Loucy (cell line): ENCODE measurements around the gene SMIM38.
"Not testable (repeated sequence)": the region's sequence is repeated elsewhere in the genome, so short reads cannot be mapped to it uniquely, and the experiment has no call there.

Experiments
- H2AFZ ChIP-seq: fragments of 200-600 bp; sonication (generic); 2 replicates; pipeline ENCODE4 v1.6.0; 2016; ENCODE audit warnings: antibody characterized with exemption, mild to moderate bottlenecking, low read length, moderate library complexity
- H3F3A ChIP-seq: fragments of 200-600 bp; 2 replicates; pipeline ENCODE4 v1.6.0; 2016; ENCODE audit warnings: antibody characterized with exemption, low read depth, mild to moderate bottlenecking
- H3K27me3 ChIP-seq: fragments of 200-600 bp; sonication (generic); 2 replicates; pipeline ENCODE4 v1.6.1; 2014; ENCODE audit warnings: low read length, mild to moderate bottlenecking; ENCODE audit not compliant: insufficient read depth, poor library complexity, severe bottlenecking
- H3K36me3 ChIP-seq: fragments of 200-600 bp; sonication (generic); 2 replicates; pipeline ENCODE4 v1.6.1; 2016; ENCODE audit warnings: low read length; ENCODE audit not compliant: insufficient read depth
- H3K4me1 ChIP-seq: fragments of 200-600 bp; sonication (generic); 2 replicates; pipeline ENCODE4 v1.5.1; 2014; ENCODE audit warnings: low read length, mild to moderate bottlenecking; ENCODE audit not compliant: insufficient read depth, poor library complexity, severe bottlenecking
- H3K4me2 ChIP-seq: fragments of 200-600 bp; sonication (generic); 2 replicates; pipeline ENCODE4 v1.6.0; 2014; ENCODE audit warnings: antibody characterized with exemption, low read length, low read depth, mild to moderate bottlenecking; ENCODE audit not compliant: poor library complexity, severe bottlenecking
- H3K4me3 ChIP-seq: fragments of 200-600 bp; sonication (generic); 2 replicates; pipeline ENCODE4 v1.5.1; 2014; ENCODE audit warnings: low read length, mild to moderate bottlenecking, mixed read lengths; ENCODE audit not compliant: poor library complexity, severe bottlenecking
- H3K79me2 ChIP-seq: fragments of 200-600 bp; sonication (generic); 2 replicates; pipeline ENCODE4 v1.6.1; 2014; ENCODE audit warnings: low read length; ENCODE audit not compliant: insufficient read depth
- H3K9ac ChIP-seq: fragments of 200-600 bp; sonication (generic); 2 replicates; pipeline ENCODE4 v1.6.0; 2014; ENCODE audit warnings: mild to moderate bottlenecking, low read depth, low read length, moderate library complexity; ENCODE audit not compliant: poor library complexity, severe bottlenecking
- H3K9me2 ChIP-seq: fragments of 200-600 bp; sonication (generic); replicated peaks from 2 replicates; pipeline ENCODE4 v1.6.1; 2016; ENCODE audit warnings: low read depth, low read length, mixed read lengths
- H3K9me3 ChIP-seq: fragments of 200-600 bp; sonication (generic); 2 replicates; pipeline ENCODE4 v1.6.1; 2014; ENCODE audit warnings: mild to moderate bottlenecking, antibody characterized with exemption, low read length, low read depth; ENCODE audit not compliant: insufficient read depth
- H4K20me1 ChIP-seq: fragments of 200-600 bp; sonication (generic); 2 replicates; pipeline ENCODE4 v1.6.0; 2014; ENCODE audit warnings: antibody characterized with exemption, low read length, mild to moderate bottlenecking; ENCODE audit not compliant: insufficient read depth, poor library complexity, severe bottlenecking
- EZH2phosphoT487 ChIP-seq: fragments of 200-600 bp; IDR thresholded peaks from 2 replicates; pipeline ENCODE4 v1.6.1; 2018; ENCODE audit warnings: antibody characterized with exemption, mild to moderate bottlenecking, moderate library complexity, borderline replicate concordance
- TF ChIP-seq, protein P1 (sequence below): fragments of 200-600 bp; sonication (generic); conservative IDR thresholded peaks from 2 replicates; pipeline ENCODE4 v1.5.1; 2014; ENCODE audit warnings: mild to moderate bottlenecking, antibody characterized with exemption, low read length

Gene SMIM38

GRCh38 chr11:69148377-69148762 lies 7.4 kb upstream of the SMIM38 start:
- no peaks in the 10 kb centered on the region for H3K27me3 ChIP-seq

DNA sequence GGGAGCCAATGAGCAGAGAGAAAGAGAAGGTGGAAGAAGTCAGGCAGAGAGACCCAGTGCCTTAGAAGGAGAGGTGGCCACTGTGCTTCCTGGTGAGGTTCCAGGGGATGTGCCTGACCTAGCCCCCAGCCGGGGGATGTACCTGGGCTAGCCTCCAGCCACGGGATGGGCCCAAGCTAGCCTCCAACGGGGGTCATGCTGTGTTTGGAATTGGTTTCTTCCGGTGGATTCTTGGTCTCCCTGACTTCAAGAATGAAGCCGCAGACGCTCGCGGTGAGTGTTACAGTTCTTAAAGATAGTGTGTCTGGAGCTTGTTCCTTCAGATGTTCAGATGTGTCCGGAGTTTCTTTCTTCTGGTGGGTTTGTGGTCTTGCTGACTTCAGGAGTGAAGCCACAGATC lies 6.9 kb upstream of the SMIM38 start:
- H2AFZ ChIP-seq = no peak overlapping the region

More at GRCh38 chr11:69148377-69148762, 7.4 kb upstream of the SMIM38 start:
- H3K9me3 ChIP-seq = peaks cover 4% of the 10 kb centered on the region; the same call in 1 of the 2 replicates
- no peaks in the 10 kb centered on the region for H4K20me1 ChIP-seq
- H3K9ac ChIP-seq = no peak overlapping the region
- H2AFZ ChIP-seq = no peak overlapping the region
- H3K4me1 ChIP-seq = no peaks in the 10 kb centered on the region
- H3K4me2 ChIP-seq = no peak overlapping the region
- no peak for TF ChIP-seq EZH2phosphoT487
- TF ChIP-seq, protein P1, sequence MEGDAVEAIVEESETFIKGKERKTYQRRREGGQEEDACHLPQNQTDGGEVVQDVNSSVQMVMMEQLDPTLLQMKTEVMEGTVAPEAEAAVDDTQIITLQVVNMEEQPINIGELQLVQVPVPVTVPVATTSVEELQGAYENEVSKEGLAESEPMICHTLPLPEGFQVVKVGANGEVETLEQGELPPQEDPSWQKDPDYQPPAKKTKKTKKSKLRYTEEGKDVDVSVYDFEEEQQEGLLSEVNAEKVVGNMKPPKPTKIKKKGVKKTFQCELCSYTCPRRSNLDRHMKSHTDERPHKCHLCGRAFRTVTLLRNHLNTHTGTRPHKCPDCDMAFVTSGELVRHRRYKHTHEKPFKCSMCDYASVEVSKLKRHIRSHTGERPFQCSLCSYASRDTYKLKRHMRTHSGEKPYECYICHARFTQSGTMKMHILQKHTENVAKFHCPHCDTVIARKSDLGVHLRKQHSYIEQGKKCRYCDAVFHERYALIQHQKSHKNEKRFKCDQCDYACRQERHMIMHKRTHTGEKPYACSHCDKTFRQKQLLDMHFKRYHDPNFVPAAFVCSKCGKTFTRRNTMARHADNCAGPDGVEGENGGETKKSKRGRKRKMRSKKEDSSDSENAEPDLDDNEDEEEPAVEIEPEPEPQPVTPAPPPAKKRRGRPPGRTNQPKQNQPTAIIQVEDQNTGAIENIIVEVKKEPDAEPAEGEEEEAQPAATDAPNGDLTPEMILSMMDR = no peak
- no peaks in the 10 kb centered on the region for H3K79me2 ChIP-seq
- H3K4me3 ChIP-seq = no peak overlapping the region
- H3K9me2 ChIP-seq = no peaks in the 10 kb centered on the region
- no peaks in the 10 kb centered on the region for H3F3A ChIP-seq
- H3K36me3 ChIP-seq = no peaks in the 10 kb centered on the region

DNA sequence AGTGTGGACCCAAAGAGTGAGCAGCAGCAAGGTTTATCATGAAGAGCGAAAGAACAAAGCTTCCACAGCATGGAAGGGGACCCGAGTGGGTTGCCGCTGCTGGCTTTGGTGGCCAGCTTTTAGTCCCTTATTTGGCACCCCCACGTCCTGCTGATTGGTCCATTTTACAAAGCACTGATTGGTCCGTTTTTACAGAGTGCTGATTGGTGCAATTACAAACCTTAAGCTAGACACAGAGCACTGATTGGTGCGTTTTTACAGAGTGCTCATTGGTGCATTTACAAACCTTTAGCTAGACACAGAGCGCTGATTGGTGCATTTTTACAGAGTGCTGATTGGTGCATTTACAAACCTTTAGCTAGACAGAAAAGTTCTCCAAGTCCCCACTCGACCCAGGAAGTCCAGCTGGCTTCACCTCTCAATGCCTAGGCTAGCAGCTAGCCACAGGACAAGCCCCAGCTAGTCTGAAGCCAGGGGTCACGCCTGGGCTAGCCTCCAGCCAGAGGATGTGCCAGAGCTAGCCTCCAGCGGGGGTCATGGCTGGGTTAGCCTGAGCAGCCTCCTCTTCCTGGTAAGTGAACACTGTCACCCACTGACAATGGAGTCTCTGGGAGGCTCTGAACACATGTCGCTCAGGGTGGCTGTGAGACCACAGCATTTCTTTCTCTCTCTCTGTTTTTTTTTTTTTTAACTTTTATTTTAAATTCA lies 6.2 kb upstream of the SMIM38 start:
- not testable (repeated sequence) for H3K4me1 ChIP-seq, H3K79me2 ChIP-seq, H3K9me3 ChIP-seq, H3F3A ChIP-seq, H3K36me3 ChIP-seq, H3K9me2 ChIP-seq, H3K4me3 ChIP-seq, H3K4me2 ChIP-seq, H3K27me3 ChIP-seq, H2AFZ ChIP-seq, H4K20me1 ChIP-seq, H3K9ac ChIP-seq

More for the DNA sequence above, 6.9 kb upstream of the SMIM38 start:
- no peaks in the 10 kb centered on the region for H3K79me2 ChIP-seq
- no peaks in the 10 kb centered on the region for H3F3A ChIP-seq
- peaks cover 4% of the 10 kb centered on the region; the same call in 1 of the 2 replicates for H3K9me3 ChIP-seq
- TF ChIP-seq EZH2phosphoT487 = no peak
- TF ChIP-seq, protein P1 = no peak
- H3K4me1 ChIP-seq = no peaks in the 10 kb centered on the region
- no peaks in the 10 kb centered on the region for H3K36me3 ChIP-seq
- H3K4me3 ChIP-seq = no peak overlapping the region
- H3K4me2 ChIP-seq = no peak overlapping the region
- no peaks in the 10 kb centered on the region for H3K9me2 ChIP-seq
- no peak overlapping the region for H3K9ac ChIP-seq
- no peaks in the 10 kb centered on the region for H3K27me3 ChIP-seq
- no peaks in the 10 kb centered on the region for H4K20me1 ChIP-seq

DNA sequence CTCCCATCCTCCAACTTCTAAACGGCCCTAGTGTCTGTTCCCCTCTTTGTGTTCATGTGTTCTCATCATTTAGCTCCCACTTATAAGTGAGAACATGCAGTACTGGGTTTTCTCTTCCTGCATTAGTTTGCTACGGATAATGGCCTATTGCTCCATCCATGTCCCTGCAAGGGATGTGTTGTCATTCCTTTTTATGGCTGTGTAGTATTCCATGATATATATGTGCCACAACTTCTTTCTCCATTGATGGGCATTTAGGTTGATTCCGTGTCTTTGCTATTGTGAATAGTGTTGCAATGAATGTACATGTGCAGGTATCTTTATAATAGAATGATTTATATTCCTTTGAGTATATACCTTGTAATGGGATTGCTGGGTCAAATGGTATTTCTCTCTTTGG lies 5.6 kb upstream of the SMIM38 start:
- Histone ChIP-seq H3K36me3 (no peaks in the 10 kb centered on the region), H3K4me2 (no peak overlapping the region), H3K4me1 (no peaks in the 10 kb centered on the region), H3K9me3 (peaks cover 4% of the 10 kb centered on the region; the same call in 1 of the 2 replicates), H3K4me3 (no peak overlapping the region), H3K79me2 (no peaks in the 10 kb centered on the region), H2AFZ (no peak overlapping the region), H3F3A (no peaks in the 10 kb centered on the region), H3K9me2 (no peaks in the 10 kb centered on the region), H4K20me1 (no peaks in the 10 kb centered on the region), H3K9ac (no peak overlapping the region), H3K27me3 (no peaks in the 10 kb centered on the region)
- TF ChIP-seq, protein P1 = no peak
- TF ChIP-seq EZH2phosphoT487 = no peak
